Measurements from ENCODE around the gene NOVA2. TPM values are rescaled to one million over a fixed set of nuclear protein-coding genes. Genes with fewer than 3 reads are reported as not detected.
A peak's percentile ranks its signal among the peaks of the same experiment; 100 is the strongest.

NOVA2 gene
- total RNA-seq, 1 experiment from 2014 or later: not detected

DNA sequence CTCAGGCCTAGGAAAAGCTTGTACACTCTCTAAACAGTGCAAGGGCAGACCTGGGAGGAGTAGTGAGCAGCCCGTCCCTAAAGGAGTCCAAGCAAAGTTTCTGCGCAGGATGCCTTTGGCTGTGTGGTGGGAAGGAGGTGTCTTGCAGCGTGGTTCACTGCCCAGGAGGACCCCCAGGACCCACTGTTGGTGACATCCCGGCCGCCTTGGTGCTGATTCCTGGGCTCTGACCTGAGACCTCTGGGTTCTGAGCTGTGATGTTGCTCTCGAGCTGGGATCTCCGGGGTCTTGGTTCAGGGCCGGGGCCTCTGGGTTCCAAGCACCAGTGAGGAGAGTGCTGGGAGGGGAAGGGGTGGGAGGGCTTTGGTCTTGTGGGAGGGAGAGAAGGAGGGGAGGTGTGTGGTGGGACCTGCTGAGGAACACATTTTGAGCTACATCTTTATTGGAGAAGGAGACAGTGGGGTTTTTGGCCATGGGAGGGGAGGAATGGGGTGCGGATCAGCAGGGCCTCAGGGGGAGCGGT lies 45.1 kb upstream of the NOVA2 start:
- H3K4me3 Mint-ChIP-seq (ENCODE audit: unreplicated experiment): no peak overlapping the region
- H3K27ac Mint-ChIP-seq (ENCODE audit: low read depth, unreplicated experiment): no peak overlapping the region
- no peak for DNase-seq (ENCODE audit: unreplicated experiment)
- TF ChIP-seq, protein P1, sequence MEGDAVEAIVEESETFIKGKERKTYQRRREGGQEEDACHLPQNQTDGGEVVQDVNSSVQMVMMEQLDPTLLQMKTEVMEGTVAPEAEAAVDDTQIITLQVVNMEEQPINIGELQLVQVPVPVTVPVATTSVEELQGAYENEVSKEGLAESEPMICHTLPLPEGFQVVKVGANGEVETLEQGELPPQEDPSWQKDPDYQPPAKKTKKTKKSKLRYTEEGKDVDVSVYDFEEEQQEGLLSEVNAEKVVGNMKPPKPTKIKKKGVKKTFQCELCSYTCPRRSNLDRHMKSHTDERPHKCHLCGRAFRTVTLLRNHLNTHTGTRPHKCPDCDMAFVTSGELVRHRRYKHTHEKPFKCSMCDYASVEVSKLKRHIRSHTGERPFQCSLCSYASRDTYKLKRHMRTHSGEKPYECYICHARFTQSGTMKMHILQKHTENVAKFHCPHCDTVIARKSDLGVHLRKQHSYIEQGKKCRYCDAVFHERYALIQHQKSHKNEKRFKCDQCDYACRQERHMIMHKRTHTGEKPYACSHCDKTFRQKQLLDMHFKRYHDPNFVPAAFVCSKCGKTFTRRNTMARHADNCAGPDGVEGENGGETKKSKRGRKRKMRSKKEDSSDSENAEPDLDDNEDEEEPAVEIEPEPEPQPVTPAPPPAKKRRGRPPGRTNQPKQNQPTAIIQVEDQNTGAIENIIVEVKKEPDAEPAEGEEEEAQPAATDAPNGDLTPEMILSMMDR (IDR thresholded peaks at IDR 0.05; ENCODE audit: unreplicated experiment): no peak
- ChIA-PET CTCF (interaction anchor here (0.6 to 4.9 kb wide), 3 partner anchors 10 to 540 kb away, joined by 3 to 33 read pairs (median 3); no protein-coding TSS in a partner anchor), POLR2A (interaction anchor here (1.1 kb wide), 1 partner anchor 24 kb away, joined by 3 read pairs; the partner anchor contains the start of gene CCDC61)
- no peaks in the 10 kb centered on the region for H3K27me3 Mint-ChIP-seq (ENCODE audit: insufficient read depth, unreplicated experiment)
- intact Hi-C loops (cut with micrococcal nuclease): no loop called here
- H3K4me1 Mint-ChIP-seq (ENCODE audit: insufficient read depth, unreplicated experiment): peaks cover 31% of the 10 kb centered on the region
- no peaks in the 10 kb centered on the region for H3K9me3 Mint-ChIP-seq (ENCODE audit: unreplicated experiment)
- BruUV-seq (replicated peaks): no TSS peak
- H3K36me3 Mint-ChIP-seq (ENCODE audit: insufficient read depth, unreplicated experiment): peaks cover 25% of the 10 kb centered on the region

DNA sequence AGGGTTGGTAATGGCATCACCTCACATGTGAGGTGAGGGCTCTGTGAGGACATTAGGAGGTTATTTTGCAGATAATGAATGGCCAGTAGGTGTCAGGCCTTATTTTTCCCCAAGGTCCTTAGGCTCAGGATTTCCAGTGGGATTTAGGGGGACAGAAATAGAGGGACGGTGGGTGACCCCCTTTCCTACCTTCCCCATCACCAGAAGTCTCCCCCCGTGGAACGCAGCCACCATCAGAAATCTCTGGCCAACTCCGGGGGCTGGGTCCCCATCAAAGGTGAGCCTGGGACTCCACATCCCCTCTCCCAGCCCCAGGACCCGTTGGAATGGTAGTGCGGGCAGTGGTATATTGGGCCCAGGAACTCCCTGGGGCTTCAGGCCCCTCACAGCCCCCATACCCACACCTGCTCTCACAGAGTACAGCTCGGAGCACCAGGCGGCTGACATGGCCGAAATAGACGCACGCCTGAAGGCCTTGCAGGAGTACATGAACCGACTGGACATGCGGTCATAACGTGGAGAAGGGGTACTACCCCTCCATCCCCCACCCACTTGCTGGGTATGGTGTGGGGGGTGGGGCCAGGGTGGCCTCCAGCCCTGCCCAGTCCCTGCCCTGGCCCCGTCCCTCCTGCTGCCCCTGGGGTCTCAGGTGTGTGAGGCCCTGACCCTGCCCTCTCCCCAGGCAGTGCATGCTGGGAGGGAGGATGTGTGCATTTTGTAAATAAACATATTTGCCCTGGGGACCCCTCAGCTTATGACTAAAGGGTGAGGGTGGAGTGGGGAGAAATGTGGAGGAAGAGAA lies 44.4 kb upstream of the NOVA2 start:
- ChIA-PET CTCF (interaction anchor here (0.7 to 4.9 kb wide), 7 partner anchors 11 to 174 kb away, joined by 3 to 33 read pairs (median 4); no protein-coding TSS in a partner anchor), POLR2A (interaction anchor here (1.1 kb wide), 2 partner anchors 13 to 23 kb away, joined by 3 read pairs; partner anchors contain the start of gene CCDC61)
- DNase-seq (ENCODE audit: unreplicated experiment): no peak
- Mint-ChIP-seq H3K27me3 (ENCODE audit: insufficient read depth, unreplicated experiment) (no peaks in the 10 kb centered on the region), H3K27ac (ENCODE audit: low read depth, unreplicated experiment) (no peak overlapping the region), H3K36me3 (ENCODE audit: insufficient read depth, unreplicated experiment) (peaks cover 25% of the 10 kb centered on the region), H3K4me3 (ENCODE audit: unreplicated experiment) (no peak overlapping the region), H3K4me1 (ENCODE audit: insufficient read depth, unreplicated experiment) (peaks cover 31% of the 10 kb centered on the region), H3K9me3 (ENCODE audit: unreplicated experiment) (no peaks in the 10 kb centered on the region)
- intact Hi-C loops (cut with micrococcal nuclease): no loop called here
- no TSS peak for BruUV-seq (replicated peaks)
- TF ChIP-seq, protein P1 (IDR thresholded peaks at IDR 0.05; ENCODE audit: unreplicated experiment): no peak

DNA sequence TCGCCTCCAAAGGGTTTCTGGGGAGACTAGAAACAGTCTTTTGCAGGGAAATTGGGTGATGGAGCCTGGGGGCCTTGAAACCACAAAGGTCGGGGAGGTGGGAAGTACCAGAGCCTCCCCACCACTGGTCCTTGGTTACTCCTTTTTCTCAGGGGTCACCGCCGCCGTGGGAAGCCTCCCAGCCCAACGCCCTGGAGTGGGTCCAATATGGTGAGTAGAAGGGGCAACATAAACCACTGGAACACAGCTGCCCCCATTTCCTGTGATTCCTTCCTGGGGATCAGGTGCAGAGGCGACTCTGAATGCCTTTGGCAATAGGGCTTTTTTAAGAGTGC lies 43.4 kb upstream of the NOVA2 start:
- TF ChIP-seq, protein P1 (IDR thresholded peaks at IDR 0.05; ENCODE audit: unreplicated experiment): no peak
- H3K36me3 Mint-ChIP-seq (ENCODE audit: insufficient read depth, unreplicated experiment): peaks cover 23% of the 10 kb centered on the region
- H3K27ac Mint-ChIP-seq (ENCODE audit: low read depth, unreplicated experiment): no peak overlapping the region
- H3K4me1 Mint-ChIP-seq (ENCODE audit: insufficient read depth, unreplicated experiment): peaks cover 30% of the 10 kb centered on the region
- ChIA-PET CTCF (interaction anchor here (0.6 to 4.9 kb wide), 16 partner anchors 11 to 358 kb away, joined by 3 to 33 read pairs (median 4); no protein-coding TSS in a partner anchor), POLR2A (interaction anchor here (0.7 to 1.1 kb wide), 4 partner anchors 12 to 154 kb away, joined by 3 to 4 read pairs (median 3); partner anchors contain the start of genes IRF2BP1 and SYMPK)
- DNase-seq (ENCODE audit: unreplicated experiment): no peak
- peak overlapping the region; percentile 74 for H3K4me3 Mint-ChIP-seq (ENCODE audit: unreplicated experiment)
- no peaks in the 10 kb centered on the region for H3K9me3 Mint-ChIP-seq (ENCODE audit: unreplicated experiment)
- H3K27me3 Mint-ChIP-seq (ENCODE audit: insufficient read depth, unreplicated experiment): no peaks in the 10 kb centered on the region
- BruUV-seq (replicated peaks): no TSS peak
- intact Hi-C loops (cut with micrococcal nuclease): no loop called here

DNA sequence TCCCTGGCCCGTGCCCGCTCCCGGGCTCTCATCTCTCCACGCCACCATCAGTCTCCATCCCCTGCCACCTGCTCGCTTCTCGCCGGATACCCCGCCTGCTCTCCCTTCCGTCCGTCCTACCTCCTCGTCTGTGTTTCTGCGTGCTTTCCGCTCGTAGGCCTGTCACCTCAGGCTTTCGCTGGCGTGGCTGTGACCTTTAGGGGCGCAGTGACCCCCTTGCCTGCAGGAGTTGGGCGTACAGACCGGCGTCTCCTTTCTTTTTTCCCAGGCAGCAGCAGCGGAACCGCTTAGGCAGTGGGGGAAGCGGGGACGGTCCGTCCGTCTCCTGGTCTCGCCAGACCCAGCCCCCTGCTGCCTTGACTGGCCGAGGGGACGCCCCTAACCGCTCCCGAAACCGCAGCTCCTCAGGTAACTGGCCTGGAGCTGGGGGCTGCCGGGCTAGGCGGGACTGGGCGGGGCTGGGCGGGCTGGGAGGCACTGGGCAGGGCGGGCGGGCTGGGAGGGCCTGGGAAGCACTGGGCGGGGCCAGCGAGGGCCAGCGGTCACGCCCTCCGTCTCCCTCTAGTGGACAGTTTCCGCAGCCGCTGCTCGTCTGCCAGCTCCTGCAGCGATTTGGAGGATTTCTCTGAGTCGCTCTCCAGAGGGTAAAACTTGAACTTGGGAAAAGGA lies 42.9 kb upstream of the NOVA2 start:
- peak overlapping the region; percentile 74 for H3K4me3 Mint-ChIP-seq (ENCODE audit: unreplicated experiment)
- H3K27me3 Mint-ChIP-seq (ENCODE audit: insufficient read depth, unreplicated experiment): no peaks in the 10 kb centered on the region
- intact Hi-C loops (cut with micrococcal nuclease): no loop called here
- ChIA-PET CTCF (interaction anchor here (0.5 to 4.9 kb wide), 17 partner anchors 9 to 358 kb away, joined by 3 to 33 read pairs (median 3); no protein-coding TSS in a partner anchor), POLR2A (interaction anchor here (0.7 to 1.1 kb wide), 4 partner anchors 11 to 154 kb away, joined by 3 to 4 read pairs (median 3); partner anchors contain the start of genes IRF2BP1 and SYMPK)
- no peaks in the 10 kb centered on the region for H3K9me3 Mint-ChIP-seq (ENCODE audit: unreplicated experiment)
- peaks cover 25% of the 10 kb centered on the region for H3K4me1 Mint-ChIP-seq (ENCODE audit: insufficient read depth, unreplicated experiment)
- peak; percentile 82 for DNase-seq (ENCODE audit: unreplicated experiment)
- H3K36me3 Mint-ChIP-seq (ENCODE audit: insufficient read depth, unreplicated experiment): peaks cover 18% of the 10 kb centered on the region
- no peak overlapping the region for H3K27ac Mint-ChIP-seq (ENCODE audit: low read depth, unreplicated experiment)
- no TSS peak for BruUV-seq (replicated peaks)
- TF ChIP-seq, protein P1 (IDR thresholded peaks at IDR 0.05; ENCODE audit: unreplicated experiment): peak; percentile 80

All from MCF 10A (cell line).